Hepatocyte (in vitro differentiated cells): ENCODE measurements around the gene CHN2. TPM values are rescaled to one million over a fixed set of nuclear protein-coding genes. Genes with fewer than 3 reads are reported as not detected.
"Not testable (repeated sequence)": the region's sequence is repeated elsewhere in the genome, so short reads cannot be mapped to it uniquely, and the experiment has no call there.

Experiments used
- DNase-seq: peaks from one replicate; pipeline ENCODE4 v3.0.0-alpha.2; 2016; ENCODE audit warnings: low spot score
- H2AFZ ChIP-seq: fragments of 200-600 bp; sonication (generic); 2 replicates; pipeline ENCODE4 v1.6.0; 2016; ENCODE audit warnings: antibody characterized with exemption, mild to moderate bottlenecking
- H3K27ac ChIP-seq: fragments of 200-600 bp; sonication (generic); 2 replicates; pipeline ENCODE4 v1.5.1; 2016; ENCODE audit warnings: mild to moderate bottlenecking
- H3K27me3 ChIP-seq: fragments of 200-600 bp; sonication (generic); 2 replicates; pipeline ENCODE4 v1.6.1; 2016
- H3K36me3 ChIP-seq: fragments of 200-600 bp; sonication (generic); replicated peaks from 2 replicates; pipeline ENCODE4 v1.5.1; 2016; ENCODE audit warnings: low read depth; ENCODE audit not compliant: insufficient read depth
- H3K4me1 ChIP-seq: fragments of 200-600 bp; sonication (generic); 2 replicates; pipeline ENCODE4 v1.5.1; 2016; ENCODE audit warnings: mild to moderate bottlenecking, moderate library complexity; ENCODE audit not compliant: insufficient read depth
- H3K4me2 ChIP-seq: fragments of 200-600 bp; sonication (generic); 2 replicates; pipeline ENCODE4 v1.6.0; 2016
- H3K4me3 ChIP-seq: fragments of 200-600 bp; sonication (generic); 2 replicates; pipeline ENCODE4 v1.5.1; 2016; ENCODE audit warnings: mild to moderate bottlenecking
- H3K79me2 ChIP-seq: fragments of 200-600 bp; sonication (generic); 2 replicates; pipeline ENCODE4 v1.6.0; 2017; ENCODE audit warnings: mild to moderate bottlenecking
- H3K9me2 ChIP-seq: fragments of 200-600 bp; sonication (generic); replicated peaks from 2 replicates; pipeline ENCODE4 v1.6.0; 2017; ENCODE audit warnings: mild to moderate bottlenecking; ENCODE audit not compliant: insufficient read depth
- H3K9me3 ChIP-seq: fragments of 200-600 bp; sonication (generic); 2 replicates; pipeline ENCODE4 v1.5.1; 2016; ENCODE audit warnings: low read depth, mild to moderate bottlenecking
- H4K20me1 ChIP-seq: fragments of 200-600 bp; sonication (generic); 2 replicates; pipeline ENCODE4 v1.6.0; 2016; ENCODE audit warnings: mild to moderate bottlenecking; ENCODE audit not compliant: insufficient read depth, poor library complexity, severe bottlenecking
- CTCF ChIP-seq: fragments of 200-600 bp; sonication (generic); IDR thresholded peaks from 2 replicates; pipeline ENCODE4 v1.5.1; 2016; ENCODE audit warnings: antibody characterized with exemption, mild to moderate bottlenecking; ENCODE audit not compliant: poor library complexity
- EZH2 ChIP-seq: fragments of 200-600 bp; sonication (generic); IDR thresholded peaks from 2 replicates; pipeline ENCODE4 v1.6.1; 2016; ENCODE audit warnings: antibody characterized with exemption, mild to moderate bottlenecking, borderline replicate concordance
- EZH2phosphoT487 ChIP-seq: fragments of 200-600 bp; sonication (generic); IDR thresholded peaks from one replicate; pipeline ENCODE4 v1.6.1; 2018; ENCODE audit warnings: antibody characterized with exemption, mild to moderate bottlenecking, low read depth, moderate library complexity; ENCODE audit not compliant: unreplicated experiment, severe bottlenecking
- WGBS: methylation state at CpG from one replicate; pipeline ENCODE4 v1.1.6; 2016; ENCODE audit warnings: low lambda C conversion rate; ENCODE audit errors: missing lambda C conversion rate; 5-methylcytosine and 5-hydroxymethylcytosine counted together
- polyA plus RNA-seq: library from polyadenylated mRNA; unstranded; fragments of >200 nt; fragmentation: Nextera tagmentation; extraction: Ambion mirVana; gene quantifications from 2 replicates; pipeline ENCODE4 v1.2.1, GENCODE V29; 2016
- total RNA-seq: library from RNA; depleted of rRNA; stranded (reverse); fragments of >200 nt; gene quantifications from 2 replicates; pipeline ENCODE4 v1.2.3, GENCODE V29; 2014

Gene CHN2
- total and polyA plus RNA-seq, 2 experiments from 2014 or later, result 8.7 to 12.3 TPM

DNA sequence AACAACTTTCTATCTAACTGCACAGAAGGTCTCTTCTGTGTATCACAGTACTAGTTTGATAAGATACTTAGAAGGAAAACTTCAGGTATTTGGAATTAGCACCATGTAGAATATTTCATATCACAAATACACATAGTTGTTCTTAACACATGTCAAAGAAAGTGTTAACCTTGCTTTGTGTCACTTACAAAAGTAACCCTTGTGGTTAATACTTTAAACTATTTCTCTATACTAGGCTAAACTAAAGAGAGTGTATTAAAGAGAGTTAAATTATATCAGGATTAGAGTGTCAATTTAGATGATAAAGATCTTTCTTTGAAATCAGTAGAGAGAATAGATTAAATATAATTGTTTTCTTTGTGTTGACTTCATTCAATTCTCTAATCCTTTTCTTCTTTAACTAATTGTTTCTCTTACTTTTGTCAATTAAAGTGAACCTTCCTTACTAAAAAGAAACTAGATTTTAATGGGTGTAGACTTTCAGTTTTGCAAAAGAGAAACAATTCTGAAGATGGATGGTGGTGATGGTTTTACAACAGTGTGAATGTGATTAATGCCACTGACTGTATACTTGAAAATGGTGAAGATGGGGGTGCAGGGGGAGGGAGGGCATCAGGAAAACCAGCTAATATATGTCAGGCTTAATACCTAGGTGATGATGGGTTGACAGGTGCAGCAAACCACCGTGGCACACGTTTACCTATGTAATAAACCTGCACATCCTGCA is 67.8 kb downstream of the CHN2 start:
- Histone ChIP-seq H3K4me3 (no peak overlapping the region), H3K4me1 (no peaks in the 10 kb centered on the region), H3K4me2 (no peak overlapping the region), H3K9me2 (no peaks in the 10 kb centered on the region), H2AFZ (no peak overlapping the region), H3K36me3 (no peaks in the 10 kb centered on the region), H3K9me3 (no peaks in the 10 kb centered on the region), H3K27ac (no peak overlapping the region), H4K20me1 (no peaks in the 10 kb centered on the region), H3K27me3 (no peaks in the 10 kb centered on the region), H3K79me2 (no peaks in the 10 kb centered on the region)
- no peak for DNase-seq
- WGBS, result 100% methylated on average over 2 of the region's 2 CpGs
- TF ChIP-seq EZH2, result no peak
- TF ChIP-seq CTCF, result no peak
- TF ChIP-seq EZH2phosphoT487, result no peak

- H3K4me2 ChIP-seq, H4K20me1 ChIP-seq, DNase-seq, H3K4me3 ChIP-seq, H3K27ac ChIP-seq, H2AFZ ChIP-seq, H3K9me2 ChIP-seq, H3K27me3 ChIP-seq, H3K79me2 ChIP-seq, H3K9me3 ChIP-seq, H3K36me3 ChIP-seq, H3K4me1 ChIP-seq: not testable (repeated sequence)
- WGBS, result 90% methylated on average over 2 of the region's 44 CpGs
Measured at GRCh38 chr7:29263601-29264207, 69.1 kb downstream of the CHN2 start.

- no peaks in the 10 kb centered on the region for H4K20me1 ChIP-seq
- no peak overlapping the region for H2AFZ ChIP-seq
- no peaks in the 10 kb centered on the region for H3K9me2 ChIP-seq
- no peak overlapping the region for H3K27ac ChIP-seq
- no peaks in the 10 kb centered on the region for H3K79me2 ChIP-seq
- no peaks in the 10 kb centered on the region for H3K27me3 ChIP-seq
- 79% methylated on average over 6 of the region's 6 CpGs for WGBS
- no peaks in the 10 kb centered on the region for H3K9me3 ChIP-seq
- no peak for DNase-seq
- no peak for TF ChIP-seq CTCF
- H3K36me3 ChIP-seq, result no peaks in the 10 kb centered on the region
- no peak overlapping the region for H3K4me3 ChIP-seq
- no peak overlapping the region for H3K4me2 ChIP-seq
- H3K4me1 ChIP-seq, result no peaks in the 10 kb centered on the region
Measured at GRCh38 chr7:29265208-29265923, 70.8 kb downstream of the CHN2 start.

DNA sequence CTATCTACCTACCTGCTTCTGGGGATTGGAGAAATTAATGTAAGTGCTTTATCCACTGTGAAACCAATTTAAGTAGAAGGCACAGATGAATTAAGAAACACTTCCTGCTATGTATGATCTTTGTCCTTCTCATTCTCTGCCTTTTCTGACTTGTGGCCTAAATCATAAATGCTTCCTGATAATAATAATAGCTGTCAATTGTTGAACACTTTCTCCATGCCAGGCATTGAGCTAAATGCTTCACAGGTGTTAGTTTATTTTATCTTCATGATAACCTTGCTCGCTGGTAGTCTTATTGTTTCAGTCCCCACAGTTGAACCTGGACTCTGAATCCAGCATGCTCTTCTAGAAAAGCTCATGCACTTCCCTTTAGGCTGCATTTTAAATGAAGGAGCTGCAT is 75.4 kb downstream of the CHN2 start:
- Histone ChIP-seq H3K36me3 (no peaks in the 10 kb centered on the region), H3K4me3 (no peak overlapping the region), H3K27me3 (no peaks in the 10 kb centered on the region), H3K9me2 (no peaks in the 10 kb centered on the region), H3K27ac (no peak overlapping the region), H3K4me1 (peaks cover 10% of the 10 kb centered on the region), H3K79me2 (no peaks in the 10 kb centered on the region), H2AFZ (no peak overlapping the region), H4K20me1 (no peaks in the 10 kb centered on the region), H3K4me2 (no peak overlapping the region), H3K9me3 (no peaks in the 10 kb centered on the region)
- TF ChIP-seq CTCF (no peak), EZH2 (no peak), EZH2phosphoT487 (no peak)
- 66% methylated on average over 1 of the region's 1 CpG for WGBS
- DNase-seq, result no peak
